ENCODE data around the gene NEK7. TPM values are rescaled to one million over a fixed set of nuclear protein-coding genes. Genes with fewer than 3 reads are reported as not detected.

Gene NEK7
- total and polyA plus RNA-seq, 9 of the 15 experiments (the other 6 are each of a cell fraction or from before 2014, with no cell fraction given) = 8.5 to 37.3 (median 27.7) TPM

- TF ChIP-seq E4F1 (CRISPR knock-in tag; IDR thresholded peaks at IDR 0.05; ENCODE audit: borderline replicate concordance) (no peak), ZBTB9 (CRISPR knock-in tag; IDR thresholded peaks at IDR 0.05) (no peak), MCM3 (IDR thresholded peaks at IDR 0.05) (no peak), HNRNPK (IDR thresholded peaks at IDR 0.05; ENCODE audit: low read depth, low read length, poor library complexity, severe bottlenecking) (no peak), TCF3 (CRISPR knock-in tag; IDR thresholded peaks at IDR 0.05) (no peak), SIN3B (IDR thresholded peaks at IDR 0.05; ENCODE audit: low read depth) (no peak), RUNX1 (IDR thresholded peaks at IDR 0.05; ENCODE audit: low read depth) (no peak), TRIM28 (IDR thresholded peaks at IDR 0.05) (no peak), NONO (IDR thresholded peaks at IDR 0.05; ENCODE audit: low read depth in 2 of 2, low read length in 1 of 2) (no peak), MXD1 (CRISPR knock-in tag; IDR thresholded peaks at IDR 0.05; ENCODE audit: borderline replicate concordance, poor library complexity, severe bottlenecking) (no peak), ZFP1 (CRISPR knock-in tag; IDR thresholded peaks at IDR 0.05) (no peak), DACH1 (IDR thresholded peaks at IDR 0.05; ENCODE audit: partially characterized antibody) (no peak), NUFIP1 (IDR thresholded peaks at IDR 0.05; ENCODE audit: partially characterized antibody) (no peak), GATAD2B (IDR thresholded peaks at IDR 0.05; ENCODE audit: borderline replicate concordance) (0 out of 2 replicates have a peak, but pooled peaks have one; percentile 47), RBM34 (IDR thresholded peaks at IDR 0.05; ENCODE audit: borderline replicate concordance, insufficient read depth, low read length) (no peak), CBFA2T2 (conservative IDR thresholded peaks at IDR 0.05) (no peak), FOXJ2 (tag; IDR thresholded peaks at IDR 0.05) (peak; percentile 84), JUND (IDR thresholded peaks at IDR 0.05; ENCODE audit: borderline replicate concordance, low read depth, low read length) (peak; percentile 34; the same call in 1 of the 2 replicates), JUND (tag; IDR thresholded peaks at IDR 0.05; ENCODE audit: borderline replicate concordance, low read depth, low read length) (no peak; the same call in 2 of the 3 replicates), ZNF232 (CRISPR knock-in tag; IDR thresholded peaks at IDR 0.05) (peak; percentile 42; the same call in 1 of the 2 replicates), ELK1 (CRISPR knock-in tag; IDR thresholded peaks at IDR 0.05) (no peak), HNRNPL (IDR thresholded peaks at IDR 0.05; ENCODE audit: low read depth, low read length) (no peak), ATF4 (CRISPR knock-in tag; IDR thresholded peaks at IDR 0.05) (no peak)
These were observed 570 bp upstream of the NEK7 start (continued) for GRCh38 chr1:198156111-198156744.
